HUES64 (cell line): ENCODE data around the gene CELSR3. TPM values are rescaled to one million over a fixed set of nuclear protein-coding genes. Genes with fewer than 3 reads are reported as not detected.

Experiments
- H3K27ac ChIP-seq: 2 replicates; pipeline ENCODE4 v1.7.0; 2013; ENCODE audit warnings: low read depth, low read length, inconsistent platforms
- H3K27me3 ChIP-seq: 2 replicates; pipeline ENCODE4 v1.6.1; 2013; ENCODE audit warnings: mild to moderate bottlenecking, low read length; ENCODE audit not compliant: insufficient read depth
- H3K36me3 ChIP-seq: 2 replicates; pipeline ENCODE4 v1.6.1; 2013; ENCODE audit warnings: mild to moderate bottlenecking, low read length; ENCODE audit not compliant: insufficient read depth
- H3K4me1 ChIP-seq: 2 replicates; pipeline ENCODE4 v1.6.1; 2013; ENCODE audit warnings: mild to moderate bottlenecking, low read length, moderate library complexity; ENCODE audit not compliant: insufficient read depth
- H3K4me3 ChIP-seq: 2 replicates; pipeline ENCODE4 v1.5.1; 2013; ENCODE audit warnings: mild to moderate bottlenecking, low read length, moderate library complexity
- H3K9ac ChIP-seq: 2 replicates; pipeline ENCODE4 v1.6.1; 2013; ENCODE audit warnings: mild to moderate bottlenecking, low read depth, low read length
- H3K9me3 ChIP-seq: 2 replicates; pipeline ENCODE4 v1.6.1; 2013; ENCODE audit warnings: low read depth, low read length; ENCODE audit not compliant: insufficient read depth
- WGBS: fragments of 150-250, 120-280 bp; methylation state at CpG from one replicate; pipeline ENCODE4 v1.1.7; 2013; ENCODE audit warnings: missing lambda C conversion rate; 5-methylcytosine and 5-hydroxymethylcytosine counted together
- polyA plus RNA-seq, 2 experiments: library from polyadenylated mRNA; stranded (reverse); fragments of 50-300 nt; gene quantifications; one replicate each; pipeline ENCODE4 v1.2.3, GENCODE V29; 2013

The CELSR3 gene, protein sequence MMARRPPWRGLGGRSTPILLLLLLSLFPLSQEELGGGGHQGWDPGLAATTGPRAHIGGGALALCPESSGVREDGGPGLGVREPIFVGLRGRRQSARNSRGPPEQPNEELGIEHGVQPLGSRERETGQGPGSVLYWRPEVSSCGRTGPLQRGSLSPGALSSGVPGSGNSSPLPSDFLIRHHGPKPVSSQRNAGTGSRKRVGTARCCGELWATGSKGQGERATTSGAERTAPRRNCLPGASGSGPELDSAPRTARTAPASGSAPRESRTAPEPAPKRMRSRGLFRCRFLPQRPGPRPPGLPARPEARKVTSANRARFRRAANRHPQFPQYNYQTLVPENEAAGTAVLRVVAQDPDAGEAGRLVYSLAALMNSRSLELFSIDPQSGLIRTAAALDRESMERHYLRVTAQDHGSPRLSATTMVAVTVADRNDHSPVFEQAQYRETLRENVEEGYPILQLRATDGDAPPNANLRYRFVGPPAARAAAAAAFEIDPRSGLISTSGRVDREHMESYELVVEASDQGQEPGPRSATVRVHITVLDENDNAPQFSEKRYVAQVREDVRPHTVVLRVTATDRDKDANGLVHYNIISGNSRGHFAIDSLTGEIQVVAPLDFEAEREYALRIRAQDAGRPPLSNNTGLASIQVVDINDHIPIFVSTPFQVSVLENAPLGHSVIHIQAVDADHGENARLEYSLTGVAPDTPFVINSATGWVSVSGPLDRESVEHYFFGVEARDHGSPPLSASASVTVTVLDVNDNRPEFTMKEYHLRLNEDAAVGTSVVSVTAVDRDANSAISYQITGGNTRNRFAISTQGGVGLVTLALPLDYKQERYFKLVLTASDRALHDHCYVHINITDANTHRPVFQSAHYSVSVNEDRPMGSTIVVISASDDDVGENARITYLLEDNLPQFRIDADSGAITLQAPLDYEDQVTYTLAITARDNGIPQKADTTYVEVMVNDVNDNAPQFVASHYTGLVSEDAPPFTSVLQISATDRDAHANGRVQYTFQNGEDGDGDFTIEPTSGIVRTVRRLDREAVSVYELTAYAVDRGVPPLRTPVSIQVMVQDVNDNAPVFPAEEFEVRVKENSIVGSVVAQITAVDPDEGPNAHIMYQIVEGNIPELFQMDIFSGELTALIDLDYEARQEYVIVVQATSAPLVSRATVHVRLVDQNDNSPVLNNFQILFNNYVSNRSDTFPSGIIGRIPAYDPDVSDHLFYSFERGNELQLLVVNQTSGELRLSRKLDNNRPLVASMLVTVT (N-terminal part only)
- polyA plus RNA-seq (2013, experiment 1 of 2), result 10.1 TPM
- polyA plus RNA-seq (2013, experiment 2 of 2), result 12.7 TPM

- Histone ChIP-seq H3K9ac (peak within 1 kb of the TSS; percentile 98), H3K36me3 (peaks cover 35% of the 10 kb centered on the region), H3K4me1 (peaks cover 4% of the 10 kb centered on the region; the same call in 1 of the 2 replicates), H3K4me3 (peak within 1 kb of the TSS; percentile 79), H3K27me3 (no peaks in the 10 kb centered on the region), H3K27ac (peak within 1 kb of the TSS; percentile 100), H3K9me3 (no peaks in the 10 kb centered on the region)
- under 1% methylated on average over 52 of the region's 52 CpGs for WGBS
Measured at GRCh38 chr3:48662753-48663488, at the start of gene CELSR3. CELSR3 (minus strand) TSS chr3:48662886; CDS start chr3:48662634, 252 bp downstream.

DNA sequence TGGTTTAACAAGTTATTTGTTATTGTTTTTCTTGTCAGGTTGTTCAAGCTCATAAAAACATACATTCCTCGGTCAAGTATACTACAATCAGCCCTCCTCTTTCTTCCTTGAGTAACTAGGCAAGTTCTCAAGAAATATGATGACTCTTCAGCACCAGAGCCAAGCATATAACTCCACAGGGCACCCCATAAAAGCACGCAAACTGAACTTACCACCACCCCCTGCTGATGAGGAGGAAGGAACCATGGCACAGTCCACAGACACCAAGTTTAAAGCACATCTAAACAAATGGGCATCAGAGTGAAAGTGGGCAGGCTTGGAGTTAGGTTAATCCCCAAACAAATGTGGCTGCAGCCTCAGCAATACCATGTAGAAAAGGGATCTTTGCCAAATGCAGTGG is 49.0 kb upstream of the CELSR3 start:
- Histone ChIP-seq H3K36me3 (peaks cover 71% of the 10 kb centered on the region), H3K9me3 (no peaks in the 10 kb centered on the region), H3K4me1 (peaks cover 12% of the 10 kb centered on the region; the same call in 1 of the 2 replicates), H3K27ac (no peak overlapping the region), H3K9ac (no peak overlapping the region), H3K27me3 (no peaks in the 10 kb centered on the region), H3K4me3 (no peak overlapping the region)
- WGBS, result 91% methylated on average over 2 of the region's 2 CpGs

DNA sequence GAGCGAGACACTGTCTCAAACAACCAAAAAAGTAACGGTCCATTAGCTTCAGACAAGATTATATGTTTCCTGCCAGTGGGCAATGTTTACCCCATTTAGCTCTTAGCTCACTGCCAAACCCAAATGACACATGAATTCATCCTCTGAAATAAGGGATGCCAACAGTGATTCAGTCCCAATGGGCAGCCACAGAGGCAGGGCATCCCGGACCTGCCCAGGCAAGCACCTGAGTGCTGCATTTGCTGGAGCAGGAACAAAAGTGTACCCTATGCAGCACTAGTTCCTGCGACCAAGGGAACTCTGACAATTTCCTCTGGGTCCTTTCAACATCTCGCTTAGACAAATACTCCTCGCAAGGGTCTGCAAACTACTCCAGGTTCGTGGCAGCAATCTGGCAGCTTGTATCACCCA is 46.4 kb upstream of the CELSR3 start:
- 91% methylated on average over 7 of the region's 7 CpGs for WGBS
- H3K27ac ChIP-seq, result peak overlapping the region; percentile 58

DNA sequence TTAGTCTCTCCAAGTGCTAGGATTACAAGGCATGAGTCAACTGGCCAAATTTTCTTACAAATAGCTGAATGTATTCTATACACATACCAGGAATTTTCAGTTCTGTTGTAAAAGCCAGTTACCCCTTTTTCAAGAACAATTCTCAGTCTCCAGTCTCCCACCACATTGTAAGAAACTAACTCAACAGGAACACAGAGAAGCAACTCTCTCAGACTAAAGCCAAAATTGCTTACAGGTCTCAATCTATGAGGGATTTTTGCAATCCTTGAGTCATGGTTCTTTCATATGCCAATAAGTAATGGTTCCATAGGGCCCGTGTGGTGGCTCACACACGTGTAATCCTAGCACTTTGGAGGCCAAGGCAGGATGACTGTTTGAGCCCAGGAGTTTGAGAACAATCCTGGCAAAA is 45.8 kb upstream of the CELSR3 start:
- Histone ChIP-seq H3K27me3 (no peaks in the 10 kb centered on the region), H3K4me3 (no peak overlapping the region), H3K9ac (no peak overlapping the region), H3K9me3 (no peaks in the 10 kb centered on the region), H3K27ac (peak overlapping the region; percentile 18; the same call in 1 of the 2 replicates), H3K4me1 (0 out of 2 replicates have a peak, but pooled peaks cover 3% of the 10 kb centered on the region), H3K36me3 (peaks cover 73% of the 10 kb centered on the region)
- WGBS, result 68% methylated on average over 2 of the region's 2 CpGs

More for the DNA sequence above, 46.4 kb upstream of the CELSR3 start:
- 0 out of 2 replicates have a peak, but pooled peaks cover 3% of the 10 kb centered on the region for H3K4me1 ChIP-seq
- no peak overlapping the region for H3K4me3 ChIP-seq
- no peaks in the 10 kb centered on the region for H3K27me3 ChIP-seq
- 0 out of 2 replicates have a peak overlapping the region, but pooled peaks have one; percentile 7 for H3K9ac ChIP-seq
- H3K36me3 ChIP-seq, result peaks cover 75% of the 10 kb centered on the region
- no peaks in the 10 kb centered on the region for H3K9me3 ChIP-seq

GRCh38 chr3:48707157-48707556 is 44.5 kb upstream of the CELSR3 start:
- peaks cover 9% of the 10 kb centered on the region; the same call in 1 of the 2 replicates for H3K4me1 ChIP-seq
- H3K27me3 ChIP-seq, result no peaks in the 10 kb centered on the region
- no peak overlapping the region for H3K27ac ChIP-seq
- H3K9me3 ChIP-seq, result no peaks in the 10 kb centered on the region
- no peak overlapping the region for H3K9ac ChIP-seq
- 98% methylated on average over 5 of the region's 5 CpGs for WGBS
- H3K4me3 ChIP-seq, result no peak overlapping the region
- peaks cover 71% of the 10 kb centered on the region for H3K36me3 ChIP-seq

- Histone ChIP-seq H3K27ac (peak overlapping the region; percentile 49; the same call in 1 of the 2 replicates), H3K36me3 (peaks cover 69% of the 10 kb centered on the region), H3K27me3 (no peaks in the 10 kb centered on the region), H3K4me1 (peaks cover 17% of the 10 kb centered on the region), H3K9me3 (no peaks in the 10 kb centered on the region), H3K4me3 (peak overlapping the region; percentile 28; the same call in 1 of the 2 replicates), H3K9ac (no peak overlapping the region)
- 68% methylated on average over 6 of the region's 6 CpGs for WGBS
Measured at GRCh38 chr3:48702320-48702920, 39.7 kb upstream of the CELSR3 start.

DNA sequence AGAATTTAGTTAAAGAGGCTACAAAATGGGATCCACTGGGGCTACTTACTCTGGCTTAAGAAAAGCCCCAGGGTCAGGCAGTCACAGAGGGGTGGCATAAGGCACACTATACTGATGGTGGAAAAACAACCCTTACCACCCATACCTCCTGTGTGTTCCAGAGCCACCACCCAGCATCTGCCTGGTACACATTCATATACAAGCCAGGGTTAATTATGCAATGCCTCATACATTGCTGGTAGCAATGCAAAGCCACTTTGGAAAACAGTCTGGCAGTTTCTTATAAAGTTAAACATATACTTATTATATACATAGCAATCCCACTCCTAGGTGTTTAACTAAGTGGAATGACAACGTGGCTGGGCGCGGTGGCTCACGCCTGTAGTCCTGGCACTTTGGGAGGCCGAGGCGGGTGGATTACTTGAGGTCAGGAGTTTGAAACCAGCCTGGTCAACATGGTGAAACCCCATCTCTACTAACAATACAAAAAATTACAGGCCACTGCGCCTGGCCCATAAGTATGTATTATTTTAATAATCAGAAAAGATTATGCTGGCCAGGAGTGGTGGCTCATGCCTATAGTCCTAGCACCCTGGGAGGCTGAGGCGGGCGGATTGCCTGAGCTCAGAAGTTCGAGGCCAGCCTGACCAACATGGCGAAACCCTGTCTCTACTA is 38.2 kb upstream of the CELSR3 start:
- Histone ChIP-seq H3K9ac (no peak overlapping the region), H3K9me3 (no peaks in the 10 kb centered on the region), H3K27me3 (no peaks in the 10 kb centered on the region), H3K4me1 (peaks cover 21% of the 10 kb centered on the region), H3K27ac (no peak overlapping the region), H3K36me3 (peaks cover 62% of the 10 kb centered on the region), H3K4me3 (no peak overlapping the region)
- 94% methylated on average over 10 of the region's 11 CpGs for WGBS

DNA sequence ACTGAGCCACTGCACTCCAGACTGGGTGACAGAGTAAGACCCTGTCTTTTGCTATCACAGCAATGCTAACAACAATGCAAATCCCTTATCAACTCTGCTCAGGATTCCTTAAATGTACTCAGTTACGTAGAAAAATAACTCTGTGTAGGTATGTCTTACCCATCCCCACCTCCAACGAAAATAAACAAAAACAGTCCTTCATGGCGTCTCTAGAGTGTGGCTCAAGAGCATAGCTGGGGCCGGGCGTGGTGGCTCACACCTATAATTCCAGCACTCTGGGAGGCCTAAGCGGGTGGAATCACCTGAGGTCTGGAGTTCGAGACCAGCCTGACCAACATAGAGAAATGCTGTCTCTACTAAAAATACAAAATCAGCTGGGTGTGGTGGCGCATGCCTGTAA is 36.2 kb upstream of the CELSR3 start:
- no peaks in the 10 kb centered on the region for H3K27me3 ChIP-seq
- H3K9me3 ChIP-seq, result no peaks in the 10 kb centered on the region
- H3K27ac ChIP-seq, result no peak overlapping the region
- no peak overlapping the region for H3K9ac ChIP-seq
- peaks cover 65% of the 10 kb centered on the region for H3K36me3 ChIP-seq
- WGBS, result 99% methylated on average over 8 of the region's 8 CpGs
- no peak overlapping the region for H3K4me3 ChIP-seq
- H3K4me1 ChIP-seq, result peaks cover 35% of the 10 kb centered on the region

- H3K9me3 ChIP-seq, result no peaks in the 10 kb centered on the region
- H3K4me1 ChIP-seq, result peaks cover 40% of the 10 kb centered on the region
- H3K36me3 ChIP-seq, result peaks cover 72% of the 10 kb centered on the region
- H3K9ac ChIP-seq, result no peak overlapping the region
- H3K27ac ChIP-seq, result no peak overlapping the region; the same call in 1 of the 2 replicates
- no peak overlapping the region for H3K4me3 ChIP-seq
- 96% methylated on average over 3 of the region's 3 CpGs for WGBS
- H3K27me3 ChIP-seq, result no peaks in the 10 kb centered on the region
Measured at GRCh38 chr3:48697952-48698351, 35.3 kb upstream of the CELSR3 start.
